Parathyroid adenoma (tissue), 2 donors: ENCODE results near the gene FGA.

Experiments used
- H2AFZ ChIP-seq: fragments of 300-600 bp; sonication (generic); one replicate; pipeline ENCODE4 v1.7.0; 2017; ENCODE audit warnings: antibody characterized with exemption, mild to moderate bottlenecking
- H3K27ac ChIP-seq: fragments of 300-600 bp; sonication (generic); one replicate; pipeline ENCODE4 v1.7.0; 2017
- H3K27me3 ChIP-seq: fragments of 300-600 bp; sonication (generic); one replicate; pipeline ENCODE4 v1.7.0; 2017; ENCODE audit warnings: low read length; ENCODE audit not compliant: control insufficient read depth, insufficient read depth
- H3K36me3 ChIP-seq: fragments of 300-600 bp; sonication (generic); one replicate; pipeline ENCODE4 v1.7.0; 2017; ENCODE audit warnings: low read length; ENCODE audit not compliant: control insufficient read depth, insufficient read depth
- H3K4me1 ChIP-seq: fragments of 300-600 bp; sonication (generic); one replicate; pipeline ENCODE4 v1.7.0; 2017; ENCODE audit warnings: control low read depth
- H3K4me2 ChIP-seq: fragments of 300-600 bp; sonication (generic); one replicate; pipeline ENCODE4 v1.7.0; 2017; ENCODE audit warnings: low read length
- H3K4me3 ChIP-seq: fragments of 300-600 bp; sonication (generic); one replicate; pipeline ENCODE4 v1.7.0; 2017; ENCODE audit warnings: low read depth, low read length
- H3K79me2 ChIP-seq: fragments of 300-600 bp; sonication (generic); one replicate; pipeline ENCODE4 v1.7.0; 2017; ENCODE audit warnings: control low read depth
- H3K9ac ChIP-seq: fragments of 300-600 bp; sonication (generic); one replicate; pipeline ENCODE4 v1.7.0; 2017; ENCODE audit warnings: mild to moderate bottlenecking
- H3K9me3 ChIP-seq: fragments of 300-600 bp; sonication (generic); one replicate; pipeline ENCODE4 v1.7.0; 2017; ENCODE audit warnings: low read length; ENCODE audit not compliant: control insufficient read depth
- TF ChIP-seq, protein P1 (sequence below): fragments of 300-600 bp; sonication (generic); IDR thresholded peaks from one replicate; pipeline ENCODE4 v1.7.0; 2017; ENCODE audit warnings: antibody characterized with exemption, mild to moderate bottlenecking
- donor health status: primary hyperparathyroidism.

FGA gene

DNA sequence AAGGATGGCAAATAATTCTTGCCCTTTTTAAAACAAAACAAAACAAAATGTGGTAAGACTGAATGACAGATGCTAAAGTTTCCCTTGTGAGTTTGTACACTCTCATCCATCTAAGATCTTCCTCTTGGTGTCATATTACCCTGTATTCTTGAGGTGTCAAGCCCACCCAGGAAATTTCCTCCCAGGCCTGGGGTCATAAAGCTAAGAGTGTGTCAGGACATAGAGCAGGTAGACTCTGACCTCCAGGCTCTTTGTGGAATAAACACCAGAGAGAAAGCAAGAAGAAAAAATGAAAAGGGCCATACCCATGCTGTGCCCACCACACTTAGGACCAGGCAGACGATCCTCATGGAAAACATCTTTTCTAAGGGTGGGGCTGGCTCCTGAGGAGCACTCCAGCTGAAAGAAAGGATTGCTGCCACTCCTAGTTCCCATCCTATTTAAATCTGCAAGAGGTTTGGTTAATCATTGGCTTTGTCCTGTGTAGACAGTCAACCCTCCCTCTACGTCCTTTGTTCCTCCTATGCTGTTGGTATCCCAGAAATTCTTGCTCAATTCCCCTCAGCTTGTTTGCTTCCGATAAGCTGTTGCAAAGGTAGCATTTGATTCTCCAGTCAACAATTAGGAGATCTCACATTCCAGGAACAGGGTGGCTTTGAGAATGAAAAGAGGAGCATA is at the start of gene FGA:
TSS of gene FGA (minus strand) at position 414 of the 678 bp plus-strand sequence. CDS start at position 359, 55 bp downstream.
- Histone ChIP-seq H3K9me3 (no peaks in the 10 kb centered on the region), H3K27me3 (no peaks in the 10 kb centered on the region), H3K79me2 (no peaks in the 10 kb centered on the region), H3K4me1 (no peaks in the 10 kb centered on the region), H3K9ac (no peak within 1 kb of the TSS), H3K27ac (no peak within 1 kb of the TSS), H3K36me3 (no peaks in the 10 kb centered on the region), H3K4me2 (no peak within 1 kb of the TSS), H2AFZ (no peak within 1 kb of the TSS), H3K4me3 (no peak within 1 kb of the TSS)
- TF ChIP-seq, protein P1, sequence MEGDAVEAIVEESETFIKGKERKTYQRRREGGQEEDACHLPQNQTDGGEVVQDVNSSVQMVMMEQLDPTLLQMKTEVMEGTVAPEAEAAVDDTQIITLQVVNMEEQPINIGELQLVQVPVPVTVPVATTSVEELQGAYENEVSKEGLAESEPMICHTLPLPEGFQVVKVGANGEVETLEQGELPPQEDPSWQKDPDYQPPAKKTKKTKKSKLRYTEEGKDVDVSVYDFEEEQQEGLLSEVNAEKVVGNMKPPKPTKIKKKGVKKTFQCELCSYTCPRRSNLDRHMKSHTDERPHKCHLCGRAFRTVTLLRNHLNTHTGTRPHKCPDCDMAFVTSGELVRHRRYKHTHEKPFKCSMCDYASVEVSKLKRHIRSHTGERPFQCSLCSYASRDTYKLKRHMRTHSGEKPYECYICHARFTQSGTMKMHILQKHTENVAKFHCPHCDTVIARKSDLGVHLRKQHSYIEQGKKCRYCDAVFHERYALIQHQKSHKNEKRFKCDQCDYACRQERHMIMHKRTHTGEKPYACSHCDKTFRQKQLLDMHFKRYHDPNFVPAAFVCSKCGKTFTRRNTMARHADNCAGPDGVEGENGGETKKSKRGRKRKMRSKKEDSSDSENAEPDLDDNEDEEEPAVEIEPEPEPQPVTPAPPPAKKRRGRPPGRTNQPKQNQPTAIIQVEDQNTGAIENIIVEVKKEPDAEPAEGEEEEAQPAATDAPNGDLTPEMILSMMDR: no peak

DNA sequence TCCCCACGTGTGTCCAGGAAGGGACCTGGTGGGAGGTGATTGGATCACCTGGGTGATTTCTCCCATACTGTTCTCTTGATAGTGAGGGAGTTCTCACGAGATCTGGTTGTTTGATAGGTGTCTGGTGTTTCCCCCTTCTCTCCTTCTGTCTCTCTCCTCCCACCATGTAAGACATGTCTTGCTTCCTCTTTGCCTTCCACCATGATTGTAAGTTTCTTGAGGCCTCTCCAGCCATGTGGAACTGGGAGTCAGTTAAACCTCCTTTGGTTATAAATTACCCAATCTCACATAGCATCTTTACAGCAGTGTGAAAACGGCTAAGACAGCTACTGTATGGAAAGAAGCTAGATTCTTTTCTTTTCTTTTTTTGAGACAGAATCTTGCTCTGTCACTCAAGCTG is 43.5 kb upstream of the FGA start:
- H3K4me1 ChIP-seq: no peaks in the 10 kb centered on the region
- no peak overlapping the region for H3K4me3 ChIP-seq
- no peak overlapping the region for H3K27ac ChIP-seq
- no peaks in the 10 kb centered on the region for H3K27me3 ChIP-seq
- no peak overlapping the region for H2AFZ ChIP-seq
- no peak overlapping the region for H3K9ac ChIP-seq
- no peaks in the 10 kb centered on the region for H3K36me3 ChIP-seq
- H3K9me3 ChIP-seq: no peaks in the 10 kb centered on the region
- H3K79me2 ChIP-seq: no peaks in the 10 kb centered on the region
- TF ChIP-seq, protein P1: no peak
- no peak overlapping the region for H3K4me2 ChIP-seq

DNA sequence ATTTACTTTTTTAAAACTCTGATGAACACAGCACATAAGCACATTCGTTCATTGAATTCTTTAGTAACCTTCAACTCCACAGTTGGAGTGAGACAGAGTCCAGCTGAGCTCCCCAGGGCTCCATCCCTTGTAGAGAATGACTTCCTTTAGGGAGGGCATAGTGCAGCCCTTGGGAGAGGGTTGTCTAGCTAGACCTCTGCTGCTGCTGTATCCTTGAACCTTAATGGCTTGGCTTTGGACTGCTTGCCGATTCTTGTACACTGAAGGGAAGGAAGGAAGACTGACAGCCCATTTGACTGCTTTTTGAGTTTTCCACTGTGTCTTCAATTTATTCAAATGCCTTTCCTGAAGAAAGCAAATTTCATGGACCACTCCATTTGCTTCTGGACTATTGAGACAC is 41.3 kb upstream of the FGA start:
- TF ChIP-seq, protein P1: no peak
- no peaks in the 10 kb centered on the region for H3K36me3 ChIP-seq
- no peaks in the 10 kb centered on the region for H3K79me2 ChIP-seq
- no peak overlapping the region for H2AFZ ChIP-seq
- H3K27ac ChIP-seq: no peak overlapping the region
- no peak overlapping the region for H3K4me3 ChIP-seq
- H3K9me3 ChIP-seq: no peaks in the 10 kb centered on the region
- no peaks in the 10 kb centered on the region for H3K4me1 ChIP-seq
- no peak overlapping the region for H3K9ac ChIP-seq
- no peaks in the 10 kb centered on the region for H3K27me3 ChIP-seq
- no peak overlapping the region for H3K4me2 ChIP-seq

DNA sequence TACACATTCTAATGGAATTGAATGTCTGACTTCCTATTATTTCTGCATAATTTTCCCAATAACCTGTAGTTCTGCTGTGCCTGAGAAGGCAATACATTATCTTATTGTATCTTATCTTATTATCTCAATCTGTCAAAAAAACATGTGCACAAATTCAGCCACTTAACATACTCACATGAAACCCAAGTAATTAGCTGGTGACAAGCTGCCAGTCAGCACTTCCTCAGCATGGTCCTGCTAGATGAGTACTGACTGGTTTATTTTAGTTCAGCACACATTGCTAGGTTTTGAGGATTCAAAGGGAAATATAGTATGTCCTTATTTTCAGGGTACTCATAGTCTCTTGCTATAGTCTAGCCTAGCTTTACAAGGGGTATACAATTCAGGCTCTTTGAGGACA is 39.8 kb upstream of the FGA start:
- Histone ChIP-seq H3K9ac (no peak overlapping the region), H2AFZ (no peak overlapping the region), H3K4me2 (no peak overlapping the region), H3K4me3 (no peak overlapping the region), H3K27me3 (no peaks in the 10 kb centered on the region), H3K4me1 (no peaks in the 10 kb centered on the region), H3K79me2 (no peaks in the 10 kb centered on the region), H3K9me3 (no peaks in the 10 kb centered on the region), H3K36me3 (no peaks in the 10 kb centered on the region), H3K27ac (no peak overlapping the region)
- TF ChIP-seq, protein P1: no peak
